ENCODE measurements around the gene BICDL1. TPM values are rescaled to one million over a fixed set of nuclear protein-coding genes. Genes with fewer than 3 reads are reported as not detected.
A peak's percentile ranks its signal among the peaks of the same experiment; 100 is the strongest.

BICDL1 gene
- total and polyA plus RNA-seq, 10 of the 15 experiments (the other 5 are each of a cell fraction or from before 2014, with no cell fraction given): 0.72 to 12.3 (median 4.2) TPM

DNA sequence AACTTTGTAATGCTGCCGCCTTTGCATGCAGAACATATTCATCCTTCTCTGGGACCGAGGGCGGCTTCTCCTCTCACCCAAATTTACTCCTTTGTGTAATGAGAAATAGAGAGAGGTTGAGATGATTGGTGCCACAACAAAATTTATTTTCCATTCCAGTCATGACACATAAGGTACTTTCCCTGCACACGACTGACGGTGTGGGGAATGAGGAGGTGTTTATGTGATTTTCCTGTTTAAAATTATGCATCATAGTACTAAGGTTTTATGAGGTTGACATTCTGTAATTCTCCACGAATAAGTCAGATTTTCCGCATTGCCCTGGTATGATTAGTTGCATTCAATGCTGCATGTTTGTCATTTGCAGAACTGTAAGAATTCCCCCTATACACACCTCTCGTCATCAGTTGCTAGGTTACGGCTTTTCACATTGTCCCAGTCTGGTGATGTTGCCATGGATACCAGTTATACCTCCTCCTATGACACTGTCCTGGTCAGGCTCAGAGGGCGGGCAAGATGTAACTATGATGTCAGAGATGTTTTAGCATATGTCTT is 23.1 kb downstream of the BICDL1 start (continued):
- TF ChIP-seq, protein P1, sequence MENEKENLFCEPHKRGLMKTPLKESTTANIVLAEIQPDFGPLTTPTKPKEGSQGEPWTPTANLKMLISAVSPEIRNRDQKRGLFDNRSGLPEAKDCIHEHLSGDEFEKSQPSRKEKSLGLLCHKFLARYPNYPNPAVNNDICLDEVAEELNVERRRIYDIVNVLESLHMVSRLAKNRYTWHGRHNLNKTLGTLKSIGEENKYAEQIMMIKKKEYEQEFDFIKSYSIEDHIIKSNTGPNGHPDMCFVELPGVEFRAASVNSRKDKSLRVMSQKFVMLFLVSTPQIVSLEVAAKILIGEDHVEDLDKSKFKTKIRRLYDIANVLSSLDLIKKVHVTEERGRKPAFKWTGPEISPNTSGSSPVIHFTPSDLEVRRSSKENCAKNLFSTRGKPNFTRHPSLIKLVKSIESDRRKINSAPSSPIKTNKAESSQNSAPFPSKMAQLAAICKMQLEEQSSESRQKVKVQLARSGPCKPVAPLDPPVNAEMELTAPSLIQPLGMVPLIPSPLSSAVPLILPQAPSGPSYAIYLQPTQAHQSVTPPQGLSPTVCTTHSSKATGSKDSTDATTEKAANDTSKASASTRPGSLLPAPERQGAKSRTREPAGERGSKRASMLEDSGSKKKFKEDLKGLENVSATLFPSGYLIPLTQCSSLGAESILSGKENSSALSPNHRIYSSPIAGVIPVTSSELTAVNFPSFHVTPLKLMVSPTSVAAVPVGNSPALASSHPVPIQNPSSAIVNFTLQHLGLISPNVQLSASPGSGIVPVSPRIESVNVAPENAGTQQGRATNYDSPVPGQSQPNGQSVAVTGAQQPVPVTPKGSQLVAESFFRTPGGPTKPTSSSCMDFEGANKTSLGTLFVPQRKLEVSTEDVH (IDR thresholded peaks at IDR 0.05; ENCODE audit: low read depth, partially characterized antibody): no peak

DNA sequence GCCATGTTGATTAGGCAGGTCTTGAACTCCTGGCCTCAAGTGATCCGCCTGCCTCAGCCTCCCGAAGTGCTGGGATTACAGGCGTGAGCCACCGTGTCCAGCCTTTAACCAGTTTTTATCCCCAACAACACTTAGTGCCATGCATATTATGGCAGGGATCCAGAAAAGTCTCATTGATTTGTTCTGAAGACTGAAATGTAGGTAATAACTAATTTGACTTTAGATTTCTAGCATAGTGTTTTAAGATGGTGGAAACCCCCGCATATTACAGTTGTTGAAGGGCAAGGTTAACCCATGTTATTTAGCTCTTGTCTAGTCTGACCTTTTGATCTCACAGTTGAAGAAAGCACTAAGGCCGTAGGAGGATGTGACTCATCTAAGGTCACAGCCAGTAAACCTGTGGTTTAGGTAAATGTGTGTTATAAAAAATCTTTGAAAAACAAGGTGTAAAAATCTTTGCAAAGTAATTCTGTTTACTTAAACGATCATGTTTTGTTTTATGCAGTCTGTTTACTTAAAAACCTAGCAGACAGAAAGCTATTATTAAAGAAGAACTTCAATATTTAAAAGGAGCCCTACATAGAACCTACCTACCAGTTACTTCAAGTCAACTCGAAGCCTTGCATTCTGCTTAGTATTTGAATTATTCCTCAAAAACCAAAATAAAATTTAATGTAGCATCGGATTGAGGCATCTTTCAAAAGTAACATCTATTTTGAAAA is 24.8 kb downstream of the BICDL1 start:
- Histone ChIP-seq H4K20me1 (ENCODE audit: control insufficient read depth, insufficient read depth) (no peaks in the 10 kb centered on the region), H3K36me3 (ENCODE audit: control insufficient read depth in 2 of 2, insufficient read depth in 2 of 2, low read length in 1 of 2) (no peaks in the 10 kb centered on the region), H2AFZ (ENCODE audit: control insufficient read depth, low read depth, low read length) (peak overlapping the region; percentile 36), H3K27ac (ENCODE audit: control insufficient read depth, insufficient read depth) (peak overlapping the region; percentile 61), H3K9me3 (replicated peaks; ENCODE audit: control insufficient read depth, insufficient read depth, low read length) (no peaks in the 10 kb centered on the region), H3K4me2 (ENCODE audit: control insufficient read depth, insufficient read depth) (no peak overlapping the region; the same call in 1 of the 2 replicates), H3K4me3 (no peak overlapping the region), H3K79me2 (ENCODE audit: control insufficient read depth, insufficient read depth, low read length) (no peaks in the 10 kb centered on the region), H3K4me1 (ENCODE audit: control insufficient read depth, insufficient read depth, low read length) (peaks cover 29% of the 10 kb centered on the region), H3K9ac (ENCODE audit: control insufficient read depth, insufficient read depth, low read length) (no peak overlapping the region; the same call in 1 of the 2 replicates), H3K27me3 (replicated peaks in 1 of 2; ENCODE audit: control insufficient read depth in 2 of 2, insufficient read depth in 2 of 2, low read length in 1 of 2) (no peaks in the 10 kb centered on the region)
- in situ Hi-C loops (cut with MboI): no loop called here
- DNase-seq (ENCODE audit: low read depth, low spot score) (peak; percentile 67), ATAC-seq (peak; percentile 82), FAIRE-seq (peak; percentile 73)
- ChIA-PET POLR2A (interaction anchor here (0.9 to 1.3 kb wide), 3 partner anchors 103 to 118 kb away, joined by 3 to 9 read pairs (median 7); partner anchors contain the start of gene RAB35), SMC1A (ENCODE audit: uncharacterized antibody, unreplicated experiment) (interaction anchor here (0.9 to 1.9 kb wide), 7 partner anchors 9 to 154 kb away, joined by 3 to 8 read pairs (median 4); no protein-coding TSS in a partner anchor), RAD21 (ENCODE audit: unreplicated experiment) (interaction anchor here (0.8 to 3.1 kb wide), 4 partner anchors 15 to 187 kb away, joined by 3 to 22 read pairs (median 4); partner anchors contain the start of gene BICDL1), CTCF (interaction anchor here (0.8 to 1.8 kb wide), 3 partner anchors 25 to 252 kb away, joined by 3 to 5 read pairs (median 4); partner anchors contain the start of genes BICDL1 and PXN)
- intact Hi-C loops (cut with micrococcal nuclease; ENCODE audit: unreplicated experiment): loop anchor here (10.0 kb wide), 1 partner anchor 71 kb away; no protein-coding TSS in a partner anchor
- WGBS (ENCODE audit: insufficient coverage, insufficient replicate concordance, low lambda C conversion rate, missing lambda C conversion rate): 38% methylated on average over 9 of the region's 9 CpGs
- no TSS peak for BruUV-seq (replicated peaks)
- TF ChIP-seq, protein P2, sequence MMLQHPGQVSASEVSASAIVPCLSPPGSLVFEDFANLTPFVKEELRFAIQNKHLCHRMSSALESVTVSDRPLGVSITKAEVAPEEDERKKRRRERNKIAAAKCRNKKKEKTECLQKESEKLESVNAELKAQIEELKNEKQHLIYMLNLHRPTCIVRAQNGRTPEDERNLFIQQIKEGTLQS (IDR thresholded peaks at IDR 0.05; ENCODE audit: borderline replicate concordance, extremely low read depth, low read depth, low read length): no peak
- TF ChIP-seq FOXM1 (IDR thresholded peaks at IDR 0.05; ENCODE audit: low read depth, low read length) (no peak), ESRRA (IDR thresholded peaks at IDR 0.05; ENCODE audit: low read length) (peak; percentile 89; the same call in 1 of the 2 replicates), SMC3 (IDR thresholded peaks at IDR 0.05; ENCODE audit: borderline replicate concordance, low read length) (no peak), ZNF384 (IDR thresholded peaks at IDR 0.05; ENCODE audit: borderline replicate concordance, low read depth, low read length) (peak; percentile 63; the same call in 1 of the 2 replicates), YY1 (IDR thresholded peaks at IDR 0.05; ENCODE audit: low read depth, low read length) (no peak), ZNF207 (IDR thresholded peaks at IDR 0.05; ENCODE audit: borderline replicate concordance) (no peak), DPF2 (IDR thresholded peaks at IDR 0.05) (peak; percentile 72), BMI1 (IDR thresholded peaks at IDR 0.05; ENCODE audit: borderline replicate concordance) (peak; percentile 43; the same call in 1 of the 2 replicates), BCL11A (IDR thresholded peaks at IDR 0.05; ENCODE audit: low read depth, low read length) (peak; percentile 56; the same call in 1 of the 2 replicates), IKZF1 (conservative IDR thresholded peaks at IDR 0.05) (peak; percentile 41; the same call in 1 of the 2 replicates)
- TF ChIP-seq, protein P3, sequence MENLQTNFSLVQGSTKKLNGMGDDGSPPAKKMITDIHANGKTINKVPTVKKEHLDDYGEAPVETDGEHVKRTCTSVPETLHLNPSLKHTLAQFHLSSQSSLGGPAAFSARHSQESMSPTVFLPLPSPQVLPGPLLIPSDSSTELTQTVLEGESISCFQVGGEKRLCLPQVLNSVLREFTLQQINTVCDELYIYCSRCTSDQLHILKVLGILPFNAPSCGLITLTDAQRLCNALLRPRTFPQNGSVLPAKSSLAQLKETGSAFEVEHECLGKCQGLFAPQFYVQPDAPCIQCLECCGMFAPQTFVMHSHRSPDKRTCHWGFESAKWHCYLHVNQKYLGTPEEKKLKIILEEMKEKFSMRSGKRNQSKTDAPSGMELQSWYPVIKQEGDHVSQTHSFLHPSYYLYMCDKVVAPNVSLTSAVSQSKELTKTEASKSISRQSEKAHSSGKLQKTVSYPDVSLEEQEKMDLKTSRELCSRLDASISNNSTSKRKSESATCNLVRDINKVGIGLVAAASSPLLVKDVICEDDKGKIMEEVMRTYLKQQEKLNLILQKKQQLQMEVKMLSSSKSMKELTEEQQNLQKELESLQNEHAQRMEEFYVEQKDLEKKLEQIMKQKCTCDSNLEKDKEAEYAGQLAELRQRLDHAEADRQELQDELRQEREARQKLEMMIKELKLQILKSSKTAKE (IDR thresholded peaks at IDR 0.05; ENCODE audit: low read depth, poor library complexity, severe bottlenecking): peak; percentile 71
- TF ChIP-seq, protein P4, sequence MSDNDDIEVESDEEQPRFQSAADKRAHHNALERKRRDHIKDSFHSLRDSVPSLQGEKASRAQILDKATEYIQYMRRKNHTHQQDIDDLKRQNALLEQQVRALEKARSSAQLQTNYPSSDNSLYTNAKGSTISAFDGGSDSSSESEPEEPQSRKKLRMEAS (IDR thresholded peaks at IDR 0.05; ENCODE audit: low read depth, low read length): no peak
